Liver (tissue), 9 donors: ENCODE results near the gene ALK. TPM values are rescaled to one million over a fixed set of nuclear protein-coding genes. Genes with fewer than 3 reads are reported as not detected.

ENCODE experiments used
- DNase-seq: peaks from one replicate; pipeline ENCODE4 v3.0.0-alpha.2; 2017; ENCODE audit warnings: low spot score
- H3K27ac ChIP-seq, 2 donors: one replicate each; pipeline ENCODE4 v1.7.0; 2013; ENCODE audit warnings: inconsistent platforms in 2 of 2, low read length in 2 of 2, control low read depth in 1 of 2, low read depth in 1 of 2, mild to moderate bottlenecking in 1 of 2
- H3K27me3 ChIP-seq, 4 donors: one replicate each; pipeline versions ENCODE4 v1.6.1 to v1.7.0; 2013; ENCODE audit warnings: low read length in 3 of 4, inconsistent platforms in 1 of 4, mild to moderate bottlenecking in 1 of 4, moderate library complexity in 1 of 4; ENCODE audit not compliant: control insufficient read depth in 4 of 4, insufficient read depth in 4 of 4
- H3K36me3 ChIP-seq, 4 donors: one replicate each; pipeline versions ENCODE4 v1.6.1 to v1.7.0; 2013; ENCODE audit warnings: low read length in 3 of 4, mild to moderate bottlenecking in 3 of 4, low read depth in 1 of 4, moderate library complexity in 1 of 4; ENCODE audit not compliant: control insufficient read depth in 4 of 4, insufficient read depth in 3 of 4
- H3K4me1 ChIP-seq, 4 donors: one replicate each; pipeline versions ENCODE4 v1.6.1 to v1.7.0; 2013; ENCODE audit warnings: low read length in 3 of 4, mild to moderate bottlenecking in 3 of 4, moderate library complexity in 1 of 4; ENCODE audit not compliant: control insufficient read depth in 4 of 4, insufficient read depth in 4 of 4
- H3K4me3 ChIP-seq, 3 donors: one replicate each; pipeline versions ENCODE4 v1.6.1 to v1.7.0; 2013; ENCODE audit warnings: low read length in 3 of 3, control low read depth in 1 of 3, low read depth in 1 of 3, mild to moderate bottlenecking in 1 of 3
- H3K9ac ChIP-seq, 2 donors: one replicate each; pipeline ENCODE4 v1.7.0; 2013; ENCODE audit warnings: low read length in 2 of 2, mild to moderate bottlenecking in 2 of 2, moderate library complexity in 2 of 2, control low read depth in 1 of 2, low read depth in 1 of 2
- H3K9me3 ChIP-seq, 4 donors: one replicate each; pipeline versions ENCODE4 v1.6.1 to v1.7.0; 2013; ENCODE audit warnings: low read length in 3 of 4; ENCODE audit not compliant: control insufficient read depth in 4 of 4
- FOXA2 ChIP-seq: IDR thresholded peaks from 2 replicates; pipeline ENCODE4 v1.6.1; 2016; ENCODE audit warnings: antibody characterized with exemption
- HNF4A ChIP-seq, 2 donors: conservative IDR thresholded peaks; 2 replicates each; pipeline ENCODE4 v1.6.1; 2016; ENCODE audit warnings: antibody characterized with exemption in 2 of 2, mild to moderate bottlenecking in 2 of 2
- HNF4G ChIP-seq: IDR thresholded peaks from 2 replicates; pipeline ENCODE4 v1.6.1; 2016; ENCODE audit warnings: antibody characterized with exemption
- JUND ChIP-seq, 2 donors: IDR thresholded peaks; 2 replicates each; pipeline ENCODE4 v1.6.1; 2016; ENCODE audit warnings: antibody characterized with exemption in 2 of 2
- NR2F2 ChIP-seq: IDR thresholded peaks from 2 replicates; pipeline ENCODE4 v1.6.1; 2016; ENCODE audit warnings: antibody characterized with exemption
- RAD21 ChIP-seq, 2 donors: IDR thresholded peaks; 2 replicates each; pipeline ENCODE4 v1.6.1; 2016; ENCODE audit warnings: antibody characterized with exemption in 2 of 2, mild to moderate bottlenecking in 2 of 2
- RXRA ChIP-seq, 2 donors: IDR thresholded peaks; 2 replicates each; pipeline ENCODE4 v1.6.1; 2017 to 2018; ENCODE audit warnings: antibody characterized with exemption in 2 of 2, mild to moderate bottlenecking in 1 of 2
- SP1 ChIP-seq: IDR thresholded peaks from 2 replicates; pipeline ENCODE4 v1.6.1; 2018; ENCODE audit warnings: antibody characterized with exemption, mild to moderate bottlenecking
- TAF1 ChIP-seq: conservative IDR thresholded peaks from 2 replicates; pipeline ENCODE4 v1.6.1; 2016; ENCODE audit warnings: antibody characterized with exemption, mild to moderate bottlenecking
- WGBS: extraction: QIAGEN DNeasy Blood & Tissue Kit; methylation state at CpG from one replicate; pipeline ENCODE4 v1.1.7; 2013; 5-methylcytosine and 5-hydroxymethylcytosine counted together
- polyA plus RNA-seq, 2 donors: library from polyadenylated mRNA; stranded (reverse) in 1 of 2; unstranded in 1 of 2; fragments of 200-250 nt in 1 of 2; fragments of >200 nt in 1 of 2; fragmentation: Nextera tagmentation in 1 of 2; extraction: Ambion mirVana in 1 of 2; gene quantifications; one replicate each; pipeline versions ENCODE4 v1.2.1 to v1.2.3, GENCODE V29; 2013 to 2015
- total RNA-seq, 2 donors: library from RNA; depleted of rRNA; stranded (reverse); fragments of >200 nt; gene quantifications; one replicate each; pipeline ENCODE4 v1.2.3, GENCODE V29; 2014
- TF ChIP-seq, protein P1 (sequence below): IDR thresholded peaks from 2 replicates; pipeline ENCODE4 v1.6.1; 2016; ENCODE audit warnings: antibody characterized with exemption
- TF ChIP-seq, protein P2 (sequence below): IDR thresholded peaks from 2 replicates; pipeline ENCODE4 v1.6.1; 2016; ENCODE audit warnings: antibody characterized with exemption, mild to moderate bottlenecking
- TF ChIP-seq, protein P3 (sequence below): IDR thresholded peaks from 2 replicates; pipeline ENCODE4 v1.6.1; 2016; ENCODE audit warnings: antibody characterized with exemption
- donor health status: healthy.
- donor health status: healthy.
- donor health status: healthy.
- donor health status: healthy.
- donor health status: healthy.

The ALK gene
- total and polyA plus RNA-seq, 4 donors = under 0.01 TPM; not detected in 3

DNA sequence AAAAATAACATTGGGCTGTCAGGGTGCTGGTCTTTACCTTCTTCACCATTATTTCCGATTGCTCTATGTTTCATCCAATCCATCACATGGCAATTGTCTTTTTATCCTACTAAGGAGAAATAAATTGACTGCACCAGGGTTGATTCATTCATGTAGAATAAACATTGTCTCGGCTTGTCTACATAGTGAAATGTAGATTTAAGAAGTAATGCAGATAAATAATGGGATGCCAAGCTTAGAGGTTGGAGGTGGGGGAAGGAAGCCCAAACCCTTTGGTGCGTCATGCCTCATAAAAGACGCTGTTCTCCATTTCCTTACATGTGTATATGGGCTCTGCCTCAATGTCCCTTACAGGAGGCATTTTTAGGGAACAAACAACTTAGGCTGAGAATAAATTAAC lies 117.8 kb downstream of the ALK start:
- no peaks in the 10 kb centered on the region for H3K27me3 ChIP-seq
- DNase-seq = no peak
- 80% methylated on average over 4 of the region's 4 CpGs for WGBS
- TF ChIP-seq RXRA (IDR thresholded peaks at IDR 0.05) = no peak
- no peak for TF ChIP-seq TAF1
- TF ChIP-seq, protein P1, sequence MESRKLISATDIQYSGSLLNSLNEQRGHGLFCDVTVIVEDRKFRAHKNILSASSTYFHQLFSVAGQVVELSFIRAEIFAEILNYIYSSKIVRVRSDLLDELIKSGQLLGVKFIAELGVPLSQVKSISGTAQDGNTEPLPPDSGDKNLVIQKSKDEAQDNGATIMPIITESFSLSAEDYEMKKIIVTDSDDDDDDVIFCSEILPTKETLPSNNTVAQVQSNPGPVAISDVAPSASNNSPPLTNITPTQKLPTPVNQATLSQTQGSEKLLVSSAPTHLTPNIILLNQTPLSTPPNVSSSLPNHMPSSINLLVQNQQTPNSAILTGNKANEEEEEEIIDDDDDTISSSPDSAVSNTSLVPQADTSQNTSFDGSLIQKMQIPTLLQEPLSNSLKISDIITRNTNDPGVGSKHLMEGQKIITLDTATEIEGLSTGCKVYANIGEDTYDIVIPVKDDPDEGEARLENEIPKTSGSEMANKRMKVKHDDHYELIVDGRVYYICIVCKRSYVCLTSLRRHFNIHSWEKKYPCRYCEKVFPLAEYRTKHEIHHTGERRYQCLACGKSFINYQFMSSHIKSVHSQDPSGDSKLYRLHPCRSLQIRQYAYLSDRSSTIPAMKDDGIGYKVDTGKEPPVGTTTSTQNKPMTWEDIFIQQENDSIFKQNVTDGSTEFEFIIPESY = no peak
- no peak for TF ChIP-seq HNF4G
- no peak for TF ChIP-seq HNF4A (conservative IDR thresholded peaks at IDR 0.05)
- no peak for TF ChIP-seq JUND (IDR thresholded peaks at IDR 0.05)
- no peak for TF ChIP-seq RAD21 (IDR thresholded peaks at IDR 0.05)
- TF ChIP-seq SP1 = no peak
- TF ChIP-seq, protein P2, sequence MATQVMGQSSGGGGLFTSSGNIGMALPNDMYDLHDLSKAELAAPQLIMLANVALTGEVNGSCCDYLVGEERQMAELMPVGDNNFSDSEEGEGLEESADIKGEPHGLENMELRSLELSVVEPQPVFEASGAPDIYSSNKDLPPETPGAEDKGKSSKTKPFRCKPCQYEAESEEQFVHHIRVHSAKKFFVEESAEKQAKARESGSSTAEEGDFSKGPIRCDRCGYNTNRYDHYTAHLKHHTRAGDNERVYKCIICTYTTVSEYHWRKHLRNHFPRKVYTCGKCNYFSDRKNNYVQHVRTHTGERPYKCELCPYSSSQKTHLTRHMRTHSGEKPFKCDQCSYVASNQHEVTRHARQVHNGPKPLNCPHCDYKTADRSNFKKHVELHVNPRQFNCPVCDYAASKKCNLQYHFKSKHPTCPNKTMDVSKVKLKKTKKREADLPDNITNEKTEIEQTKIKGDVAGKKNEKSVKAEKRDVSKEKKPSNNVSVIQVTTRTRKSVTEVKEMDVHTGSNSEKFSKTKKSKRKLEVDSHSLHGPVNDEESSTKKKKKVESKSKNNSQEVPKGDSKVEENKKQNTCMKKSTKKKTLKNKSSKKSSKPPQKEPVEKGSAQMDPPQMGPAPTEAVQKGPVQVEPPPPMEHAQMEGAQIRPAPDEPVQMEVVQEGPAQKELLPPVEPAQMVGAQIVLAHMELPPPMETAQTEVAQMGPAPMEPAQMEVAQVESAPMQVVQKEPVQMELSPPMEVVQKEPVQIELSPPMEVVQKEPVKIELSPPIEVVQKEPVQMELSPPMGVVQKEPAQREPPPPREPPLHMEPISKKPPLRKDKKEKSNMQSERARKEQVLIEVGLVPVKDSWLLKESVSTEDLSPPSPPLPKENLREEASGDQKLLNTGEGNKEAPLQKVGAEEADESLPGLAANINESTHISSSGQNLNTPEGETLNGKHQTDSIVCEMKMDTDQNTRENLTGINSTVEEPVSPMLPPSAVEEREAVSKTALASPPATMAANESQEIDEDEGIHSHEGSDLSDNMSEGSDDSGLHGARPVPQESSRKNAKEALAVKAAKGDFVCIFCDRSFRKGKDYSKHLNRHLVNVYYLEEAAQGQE = no peak
- TF ChIP-seq, protein P3, sequence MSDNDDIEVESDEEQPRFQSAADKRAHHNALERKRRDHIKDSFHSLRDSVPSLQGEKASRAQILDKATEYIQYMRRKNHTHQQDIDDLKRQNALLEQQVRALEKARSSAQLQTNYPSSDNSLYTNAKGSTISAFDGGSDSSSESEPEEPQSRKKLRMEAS = no peak
- no peak for TF ChIP-seq FOXA2
- H3K9me3 ChIP-seq = no peaks in the 10 kb centered on the region
- no peaks in the 10 kb centered on the region for H3K4me1 ChIP-seq
- no peak overlapping the region for H3K27ac ChIP-seq
- no peak overlapping the region for H3K9ac ChIP-seq
- no peak overlapping the region for H3K4me3 ChIP-seq
- H3K36me3 ChIP-seq = no peaks in the 10 kb centered on the region

DNA sequence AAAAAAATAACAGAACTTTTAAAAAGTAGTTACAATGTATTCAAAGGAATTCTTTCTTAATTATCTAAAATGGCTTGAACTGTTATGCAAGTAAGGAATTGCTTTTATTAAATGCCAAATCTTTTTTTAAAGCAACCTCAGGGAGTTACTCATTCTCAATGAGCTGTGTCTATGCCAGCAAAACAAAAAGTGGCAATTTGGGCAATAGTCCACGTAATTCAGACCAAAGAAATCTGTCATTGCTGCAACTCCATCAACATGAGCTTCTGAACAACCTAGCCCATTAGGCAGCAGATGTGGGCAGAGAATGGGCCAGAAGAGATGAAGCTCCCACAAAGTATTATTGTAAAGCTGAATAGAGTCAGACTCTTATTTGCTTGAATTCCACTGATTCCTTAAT lies 118.4 kb downstream of the ALK start:
- no peak overlapping the region for H3K27ac ChIP-seq
- TF ChIP-seq NR2F2 = no peak
- TF ChIP-seq, protein P1 = no peak
- no peak for TF ChIP-seq JUND (IDR thresholded peaks at IDR 0.05)
- H3K4me1 ChIP-seq = no peaks in the 10 kb centered on the region
- no peaks in the 10 kb centered on the region for H3K36me3 ChIP-seq
- DNase-seq = no peak
- H3K9ac ChIP-seq = no peak overlapping the region
- no peaks in the 10 kb centered on the region for H3K9me3 ChIP-seq
- 66% methylated on average over 1 of the region's 1 CpG for WGBS
- no peak overlapping the region for H3K4me3 ChIP-seq
- no peaks in the 10 kb centered on the region for H3K27me3 ChIP-seq
